Vagina (tissue), 2 donors: ENCODE data around the gene STOML1.

Experiments
- POLR2A ChIP-seq, 2 donors: fragments of 450-650 bp; IDR thresholded peaks; one replicate each; pipeline ENCODE4 v1.6.1; 2017; ENCODE audit warnings: antibody characterized with exemption in 2 of 2, mild to moderate bottlenecking in 2 of 2, moderate library complexity in 2 of 2
- TF ChIP-seq, protein P1 (sequence below), 3 experiments: fragments of 450-650 bp in 2 of 3; fragments of 200-600 bp in 1 of 3; sonication (generic) in 1 of 3; IDR thresholded peaks; one replicate each; pipeline ENCODE4 v1.5.1; 2017 to 2019; ENCODE audit warnings: antibody characterized with exemption in 3 of 3, mild to moderate bottlenecking in 2 of 3, moderate library complexity in 2 of 3

DNA sequence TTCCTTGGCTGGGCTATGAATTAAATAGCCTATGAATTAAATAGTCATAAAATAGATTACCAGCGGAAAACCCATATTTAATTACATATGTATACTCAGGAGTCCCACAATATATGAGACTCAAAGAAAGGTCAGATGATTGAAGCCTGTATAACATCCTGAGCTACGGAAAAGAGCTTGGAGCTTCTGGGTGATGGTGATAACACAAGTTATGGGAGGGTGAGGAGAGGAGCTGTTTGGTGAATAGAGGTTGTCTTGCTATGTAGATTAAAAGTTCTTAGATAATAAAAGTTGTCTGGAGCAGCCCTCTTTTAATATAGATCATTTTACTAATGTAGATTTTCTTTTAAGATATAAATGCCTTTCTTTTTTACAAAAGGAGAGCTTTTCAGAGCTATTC is 4.2 kb upstream of the STOML1 start:
- TF ChIP-seq, protein P1, sequence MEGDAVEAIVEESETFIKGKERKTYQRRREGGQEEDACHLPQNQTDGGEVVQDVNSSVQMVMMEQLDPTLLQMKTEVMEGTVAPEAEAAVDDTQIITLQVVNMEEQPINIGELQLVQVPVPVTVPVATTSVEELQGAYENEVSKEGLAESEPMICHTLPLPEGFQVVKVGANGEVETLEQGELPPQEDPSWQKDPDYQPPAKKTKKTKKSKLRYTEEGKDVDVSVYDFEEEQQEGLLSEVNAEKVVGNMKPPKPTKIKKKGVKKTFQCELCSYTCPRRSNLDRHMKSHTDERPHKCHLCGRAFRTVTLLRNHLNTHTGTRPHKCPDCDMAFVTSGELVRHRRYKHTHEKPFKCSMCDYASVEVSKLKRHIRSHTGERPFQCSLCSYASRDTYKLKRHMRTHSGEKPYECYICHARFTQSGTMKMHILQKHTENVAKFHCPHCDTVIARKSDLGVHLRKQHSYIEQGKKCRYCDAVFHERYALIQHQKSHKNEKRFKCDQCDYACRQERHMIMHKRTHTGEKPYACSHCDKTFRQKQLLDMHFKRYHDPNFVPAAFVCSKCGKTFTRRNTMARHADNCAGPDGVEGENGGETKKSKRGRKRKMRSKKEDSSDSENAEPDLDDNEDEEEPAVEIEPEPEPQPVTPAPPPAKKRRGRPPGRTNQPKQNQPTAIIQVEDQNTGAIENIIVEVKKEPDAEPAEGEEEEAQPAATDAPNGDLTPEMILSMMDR (IDR thresholded peaks at IDR 0.05) = no peak
- TF ChIP-seq POLR2A (IDR thresholded peaks at IDR 0.05) = no peak
